OCI-LY1 (cell line): Measurements from ENCODE around the gene KCNIP4.

Experiments
- H2AFZ ChIP-seq: fragments of 200-600 bp; sonication (generic), shearing (Covaris generic); 2 replicates; pipeline ENCODE4 v1.6.0; 2014; ENCODE audit warnings: antibody characterized with exemption, mild to moderate bottlenecking, low read length
- H3F3A ChIP-seq: fragments of 200-600 bp; sonication (generic), shearing (Covaris generic); 2 replicates; pipeline ENCODE4 v1.6.0; 2014; ENCODE audit warnings: mild to moderate bottlenecking, antibody characterized with exemption, low read length, moderate library complexity; ENCODE audit not compliant: insufficient read depth
- H3K27ac ChIP-seq: fragments of 200-600 bp; sonication (generic); 2 replicates; pipeline ENCODE4 v1.5.1; 2014; ENCODE audit warnings: low read length, mixed run types, mild to moderate bottlenecking, low read depth; ENCODE audit not compliant: poor library complexity, severe bottlenecking
- H3K27me3 ChIP-seq: fragments of 200-600 bp; sonication (generic); 2 replicates; pipeline ENCODE4 v1.6.0; 2014; ENCODE audit warnings: antibody characterized with exemption, mild to moderate bottlenecking, low read length, moderate library complexity; ENCODE audit not compliant: insufficient read depth
- H3K36me3 ChIP-seq: fragments of 200-600 bp; sonication (generic); 2 replicates; pipeline ENCODE4 v1.6.1; 2014; ENCODE audit warnings: mild to moderate bottlenecking, antibody characterized with exemption, low read length, moderate library complexity, mixed read lengths; ENCODE audit not compliant: insufficient read depth
- H3K4me1 ChIP-seq: fragments of 200-600 bp; sonication (generic); 2 replicates; pipeline ENCODE4 v1.5.1; 2014; ENCODE audit warnings: mild to moderate bottlenecking, low read length, moderate library complexity; ENCODE audit not compliant: insufficient read depth, severe bottlenecking
- H3K4me2 ChIP-seq: fragments of 200-600 bp; sonication (generic), shearing (Covaris generic); 2 replicates; pipeline ENCODE4 v1.6.1; 2014; ENCODE audit warnings: low read length
- H3K4me3 ChIP-seq: fragments of 200-600 bp; sonication (generic); 2 replicates; pipeline ENCODE4 v1.5.1; 2014; ENCODE audit warnings: low read length, low read depth, mild to moderate bottlenecking, mixed read lengths; ENCODE audit not compliant: poor library complexity, severe bottlenecking
- H3K79me2 ChIP-seq: fragments of 200-600 bp; shearing (Covaris generic); 2 replicates; pipeline ENCODE4 v1.6.1; 2016; ENCODE audit warnings: mixed run types, low read length, mixed read lengths; ENCODE audit not compliant: insufficient read depth
- H3K9ac ChIP-seq: fragments of 200-600 bp; sonication (generic), shearing (Covaris generic); 2 replicates; pipeline ENCODE4 v1.6.1; 2014; ENCODE audit warnings: mild to moderate bottlenecking, low read length, mixed read lengths
- H3K9me2 ChIP-seq: fragments of 200-600 bp; sonication (generic), shearing (Covaris generic); 2 replicates; pipeline ENCODE4 v1.6.1; 2014; ENCODE audit warnings: low read depth, mild to moderate bottlenecking, low read length, mixed read lengths
- H3K9me3 ChIP-seq: fragments of 200-600 bp; shearing (Covaris generic); 2 replicates; pipeline ENCODE4 v1.6.1; 2014; ENCODE audit warnings: low read length, mixed read lengths
- H4K20me1 ChIP-seq: fragments of 200-600 bp; sonication (generic), shearing (Covaris generic); 2 replicates; pipeline ENCODE4 v1.6.0; 2016; ENCODE audit warnings: mild to moderate bottlenecking, low read length; ENCODE audit not compliant: insufficient read depth
- CTCF ChIP-seq: fragments of 200-600 bp; sonication (generic), shearing (Covaris generic); IDR thresholded peaks from 2 replicates; pipeline ENCODE4 v1.5.1; 2017; ENCODE audit warnings: mild to moderate bottlenecking, antibody characterized with exemption, low read length, moderate library complexity, mixed read lengths
- EZH2 ChIP-seq: fragments of 200-600 bp; sonication (generic), shearing (Covaris generic); IDR thresholded peaks from 2 replicates; pipeline ENCODE4 v1.8.0; 2017; ENCODE audit warnings: borderline replicate concordance, mixed run types, mild to moderate bottlenecking, antibody characterized with exemption, low read length, moderate library complexity, mixed read lengths

Gene KCNIP4

DNA sequence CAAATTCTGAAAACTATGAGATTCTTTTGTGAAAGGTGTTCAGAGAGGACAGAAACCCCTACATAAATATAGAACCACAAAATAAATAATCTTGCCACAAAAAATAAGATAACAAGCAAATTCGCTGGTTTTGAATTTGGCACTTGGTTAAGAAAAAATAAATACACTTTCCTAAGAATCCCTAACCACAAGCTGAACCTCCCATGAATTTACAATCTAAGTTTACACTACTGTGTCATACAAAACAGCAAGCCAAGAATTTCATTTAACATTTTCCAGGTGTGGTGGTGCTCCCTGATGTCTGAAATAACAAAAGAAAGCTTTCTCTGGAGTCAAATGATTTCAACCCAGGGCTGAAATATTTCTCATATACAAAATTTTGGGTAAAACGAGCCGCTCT is 121.0 kb downstream of the KCNIP4 start:
- Histone ChIP-seq H3K4me2 (no peak overlapping the region), H3K4me1 (no peaks in the 10 kb centered on the region)
- no peak for TF ChIP-seq EZH2
- no peak for TF ChIP-seq CTCF

DNA sequence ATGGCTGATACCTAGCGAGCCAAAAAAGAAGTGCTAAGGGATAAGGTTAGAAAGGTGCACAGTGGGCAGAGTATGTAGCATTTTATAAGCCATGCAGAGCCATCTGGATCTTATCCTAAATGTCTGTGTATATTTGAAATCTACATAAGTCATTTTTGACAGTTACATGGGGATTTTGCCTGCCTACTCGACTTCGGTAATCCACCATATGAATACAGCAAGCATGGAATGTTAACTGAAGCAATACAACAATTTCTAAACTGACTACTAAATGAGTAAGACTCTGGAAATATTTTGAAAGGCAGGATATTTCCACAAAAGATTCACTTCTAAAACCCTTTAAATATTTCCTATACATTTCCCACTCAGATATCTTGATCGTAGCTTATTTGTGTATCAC is 122.5 kb downstream of the KCNIP4 start:
- Histone ChIP-seq H3K36me3 (no peaks in the 10 kb centered on the region), H3K27me3 (no peaks in the 10 kb centered on the region), H4K20me1 (no peaks in the 10 kb centered on the region), H3K4me2 (no peak overlapping the region), H3K4me3 (no peak overlapping the region), H3K79me2 (no peaks in the 10 kb centered on the region), H3K9me3 (no peaks in the 10 kb centered on the region), H3K9ac (no peak overlapping the region), H3K4me1 (no peaks in the 10 kb centered on the region), H3K9me2 (no peaks in the 10 kb centered on the region), H3F3A (no peaks in the 10 kb centered on the region), H3K27ac (no peak overlapping the region), H2AFZ (no peak overlapping the region)
- TF ChIP-seq CTCF (no peak), EZH2 (no peak)

More for the DNA sequence above, 121.0 kb downstream of the KCNIP4 start:
- H3K9ac ChIP-seq, result no peak overlapping the region
- H3K9me2 ChIP-seq, result no peaks in the 10 kb centered on the region
- no peaks in the 10 kb centered on the region for H3K36me3 ChIP-seq
- H3K27me3 ChIP-seq, result no peaks in the 10 kb centered on the region
- H3K9me3 ChIP-seq, result no peaks in the 10 kb centered on the region
- no peaks in the 10 kb centered on the region for H4K20me1 ChIP-seq
- no peaks in the 10 kb centered on the region for H3K79me2 ChIP-seq
- no peaks in the 10 kb centered on the region for H3F3A ChIP-seq
- no peak overlapping the region for H3K27ac ChIP-seq
- no peak overlapping the region for H3K4me3 ChIP-seq
- H2AFZ ChIP-seq, result no peak overlapping the region

- Histone ChIP-seq H3K9me2 (no peaks in the 10 kb centered on the region), H3K9me3 (no peaks in the 10 kb centered on the region)
- TF ChIP-seq EZH2 (no peak), CTCF (no peak)
Measured at GRCh38 chr4:21819086-21819485, 129.5 kb downstream of the KCNIP4 start.

More at GRCh38 chr4:21819086-21819485, 129.5 kb downstream of the KCNIP4 start:
- Histone ChIP-seq H3K4me2 (no peak overlapping the region), H3K36me3 (no peaks in the 10 kb centered on the region), H3F3A (no peaks in the 10 kb centered on the region), H3K4me3 (no peak overlapping the region), H3K4me1 (no peaks in the 10 kb centered on the region), H3K9ac (no peak overlapping the region), H4K20me1 (no peaks in the 10 kb centered on the region), H3K27ac (no peak overlapping the region), H3K79me2 (no peaks in the 10 kb centered on the region), H2AFZ (no peak overlapping the region), H3K27me3 (no peaks in the 10 kb centered on the region)
